G401 (cell line): Measurements from ENCODE around the gene BDNF. TPM values are rescaled to one million over a fixed set of nuclear protein-coding genes. Genes with fewer than 3 reads are reported as not detected.

Experiments used
- DNase-seq: peaks from one replicate; pipeline ENCODE4 v3.0.0-alpha.2; 2015; ENCODE audit warnings: low spot score
- in situ Hi-C: cut with HindIII; loops from 2 replicates; pipeline ENCODE4 v1.10.0; 2016; ENCODE audit warnings: low sequenced_read_pairs, mixed read lengths
- total RNA-seq: library from RNA; depleted of rRNA; stranded (reverse); fragments of >200 nt; shearing (Covaris generic); gene quantifications from 2 replicates; pipeline ENCODE4 v1.2.3, GENCODE V29; 2014

BDNF gene
- total RNA-seq, 1 experiment from 2014 or later, result 29.8 TPM

GRCh38 chr11:27716216-27716615, 16.0 kb upstream of the BDNF start:
- in situ Hi-C loops, result loop anchor here (25.0 kb wide), 1 partner anchor 371 kb away; no protein-coding TSS in a partner anchor
- DNase-seq, result no peak

DNA sequence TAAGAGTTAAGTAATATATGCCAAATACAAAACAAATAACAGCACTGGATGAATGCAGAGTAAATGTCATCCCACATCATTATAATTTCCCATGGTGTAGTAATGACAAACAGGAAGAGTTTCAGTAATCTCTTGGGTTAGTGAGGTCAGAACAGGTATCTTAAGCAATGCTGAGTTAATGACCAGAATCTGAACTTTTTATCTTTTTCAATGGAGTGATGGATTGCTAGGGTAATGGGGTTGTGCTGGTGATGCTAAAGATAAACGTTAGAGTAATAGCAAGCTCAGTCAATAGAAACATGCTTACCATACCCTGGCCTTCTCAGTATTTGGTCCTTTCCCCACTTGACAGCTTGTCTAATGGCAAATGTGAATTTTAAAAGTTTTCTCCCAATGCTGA, 11.5 kb upstream of the BDNF start:
- in situ Hi-C loops, result loop anchor here (25.0 kb wide), 1 partner anchor 376 kb away; no protein-coding TSS in a partner anchor
- DNase-seq, result no peak

DNA sequence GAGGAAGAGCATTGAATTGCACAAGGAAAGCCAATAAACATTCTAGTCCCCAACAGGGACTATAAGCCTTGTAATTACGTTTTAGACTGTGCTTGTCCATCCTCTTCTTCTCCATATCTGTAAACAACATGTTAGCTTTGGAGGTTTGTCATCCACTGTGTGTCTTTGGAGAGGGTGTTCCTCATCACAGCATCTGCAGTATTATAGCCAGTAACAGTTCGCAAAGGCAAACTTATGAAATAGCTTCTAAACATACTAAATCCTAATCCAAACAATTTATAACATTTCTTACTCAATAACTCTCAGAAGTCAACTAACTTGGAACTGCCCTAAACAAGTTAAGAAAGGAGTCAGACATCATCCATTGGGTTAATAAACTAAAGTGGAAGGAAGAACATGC, 10.3 kb upstream of the BDNF start:
- no peak for DNase-seq
- in situ Hi-C loops, result loop anchor here (25.0 kb wide), 1 partner anchor 377 kb away; no protein-coding TSS in a partner anchor

DNA sequence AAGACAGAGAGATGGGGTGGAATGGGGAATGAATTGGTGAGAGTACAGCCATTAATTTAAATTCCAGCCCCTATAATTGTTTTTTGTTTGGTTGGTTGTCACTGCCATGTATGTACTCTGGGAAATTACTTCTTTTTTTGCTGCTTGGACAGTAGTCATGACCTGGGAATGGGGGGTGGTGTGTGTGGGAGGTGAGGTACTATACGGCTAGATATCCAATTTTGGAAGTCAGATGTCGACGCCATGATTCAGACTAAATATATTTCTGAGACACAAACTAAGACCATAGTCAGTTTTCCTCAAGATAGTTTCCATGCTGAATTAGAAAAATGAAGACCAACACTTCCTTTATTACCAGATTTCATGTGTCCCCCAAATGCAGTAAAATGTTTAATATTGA, 7.4 kb upstream of the BDNF start:
- in situ Hi-C loops, result loop anchor here (25.0 kb wide), 1 partner anchor 380 kb away; no protein-coding TSS in a partner anchor
- DNase-seq, result no peak

GRCh38 chr11:27705873-27706820, 5.9 kb upstream of the BDNF start:
- in situ Hi-C loops, result loop anchor here (25.0 kb wide), 1 partner anchor 381 kb away; no protein-coding TSS in a partner anchor

DNA sequence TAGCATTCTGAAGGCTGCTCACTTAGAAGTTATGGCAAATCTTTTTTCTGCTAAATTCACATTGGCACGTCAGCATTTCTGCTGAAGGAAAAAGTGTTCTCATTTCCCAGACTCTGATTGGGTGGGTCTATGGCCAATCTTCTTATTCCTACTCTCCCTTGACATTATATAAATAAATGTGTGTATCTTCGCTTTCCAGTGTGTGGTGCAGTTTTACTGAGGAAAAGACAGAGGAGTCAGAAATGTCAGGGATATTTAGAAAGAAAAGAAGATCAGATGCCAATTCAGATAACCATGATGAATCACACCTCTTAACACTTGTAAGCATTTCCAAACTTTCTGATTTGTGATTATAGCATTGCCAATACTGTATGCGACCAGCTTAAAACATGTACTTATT, 3.2 kb upstream of the BDNF start:
- no peak for DNase-seq
- in situ Hi-C loops, result loop anchor here (25.0 kb wide), 1 partner anchor 384 kb away; no protein-coding TSS in a partner anchor

More at GRCh38 chr11:27705873-27706820, 5.9 kb upstream of the BDNF start:
- no peak for DNase-seq

DNA sequence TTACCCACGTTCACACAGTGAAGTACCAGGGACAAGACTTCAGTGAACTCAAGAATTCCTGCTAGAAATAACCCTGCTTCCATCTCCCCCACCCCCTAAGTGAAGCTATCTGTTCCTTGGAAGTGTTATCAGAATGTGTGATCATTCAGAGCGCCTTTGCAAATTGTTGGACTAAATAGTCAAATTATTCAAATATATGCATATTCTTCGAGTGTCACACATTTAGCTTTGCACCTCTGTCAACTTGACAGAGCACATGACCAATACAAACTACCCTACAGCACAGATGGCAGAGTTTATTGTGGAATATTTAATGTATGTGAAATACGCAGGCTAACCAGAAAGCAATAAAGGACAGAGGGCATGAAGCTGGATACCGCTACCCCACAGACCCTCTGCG, 2.6 kb upstream of the BDNF start:
- in situ Hi-C loops, result loop anchor here (25.0 kb wide), 1 partner anchor 384 kb away; no protein-coding TSS in a partner anchor
- no peak for DNase-seq

DNA sequence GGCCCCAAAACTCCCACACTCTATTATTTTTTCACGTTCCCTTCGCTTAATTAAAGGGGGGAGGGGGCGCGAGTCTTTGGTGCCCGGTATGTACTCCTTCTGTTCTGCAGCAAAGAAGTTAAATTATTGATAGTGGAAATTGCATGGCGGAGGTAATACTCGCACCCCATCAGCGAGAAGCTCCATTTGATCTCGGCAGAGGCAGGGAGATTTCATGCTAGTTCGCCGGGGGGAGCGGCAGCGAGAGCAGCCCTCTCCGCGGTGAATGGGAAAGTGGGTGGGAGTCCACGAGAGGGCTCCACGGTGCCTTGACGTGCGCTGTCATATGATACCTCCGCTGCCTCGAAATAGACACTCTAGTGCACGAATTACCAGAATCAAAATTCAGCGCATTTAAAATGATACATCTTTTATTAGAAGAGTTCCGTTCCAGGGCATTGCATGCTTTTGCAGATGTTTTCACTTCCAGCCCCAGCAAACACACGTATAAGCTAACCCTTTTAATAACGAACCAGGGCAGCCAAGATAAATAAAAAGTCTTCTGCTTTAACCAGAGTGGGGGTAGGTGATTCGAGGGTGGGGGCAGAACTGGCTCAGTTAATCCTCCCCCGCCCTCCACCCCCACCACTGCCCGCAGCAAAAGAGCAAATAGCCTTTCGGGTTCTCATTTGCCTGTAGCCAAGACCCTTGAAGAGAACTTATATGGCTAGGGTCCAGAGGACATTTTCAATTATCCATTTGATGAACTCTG, 1.3 kb upstream of the BDNF start:
- in situ Hi-C loops, result loop anchor here (25.0 kb wide), 1 partner anchor 386 kb away; no protein-coding TSS in a partner anchor
- peak; percentile 85 for DNase-seq

GRCh38 chr11:27699926-27700350, 317 bp downstream of the BDNF start:
- DNase-seq, result no peak
- in situ Hi-C loops, result loop anchor here (25.0 kb wide), 1 partner anchor 387 kb away; no protein-coding TSS in a partner anchor

DNA sequence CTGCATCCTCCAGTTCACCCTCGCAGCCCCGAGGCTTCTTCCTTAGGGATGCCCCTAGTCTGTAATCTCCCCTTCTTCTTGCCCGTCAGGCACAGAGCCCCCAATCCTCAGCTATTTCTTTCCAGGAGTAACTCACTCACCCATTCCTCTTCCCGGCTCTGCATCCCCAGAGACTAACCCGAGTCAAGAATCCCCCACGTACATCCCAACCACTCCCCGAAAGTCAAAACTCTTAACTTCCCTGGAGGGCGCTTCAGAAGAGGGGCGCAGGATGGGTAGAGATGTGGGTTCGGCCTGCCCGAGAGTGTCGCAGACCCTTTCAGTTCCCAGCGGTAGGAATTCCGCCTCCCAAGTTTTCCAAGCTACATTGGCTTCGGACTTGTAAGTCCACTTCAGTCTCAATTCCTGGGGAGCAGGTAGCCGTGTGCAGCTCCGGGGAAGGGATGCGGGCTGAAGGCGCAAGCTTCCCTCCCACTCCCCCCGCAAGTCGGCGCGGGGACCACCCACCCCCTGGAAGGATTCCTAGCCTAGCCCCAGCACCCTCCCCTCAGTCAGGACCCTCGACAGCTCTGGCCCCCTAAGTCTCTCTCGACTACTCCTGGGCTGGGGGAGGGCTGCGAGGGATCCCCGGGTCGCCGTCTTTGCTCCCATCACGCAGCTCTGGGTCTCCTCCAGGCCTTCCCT, 871 bp downstream of the BDNF start:
- in situ Hi-C loops, result no loop called here

GRCh38 chr11:27698872-27699241, 1.4 kb downstream of the BDNF start:
- in situ Hi-C loops, result no loop called here
- DNase-seq, result peak; percentile 92

More for the DNA sequence above, 871 bp downstream of the BDNF start:
- DNase-seq, result peak; percentile 63

DNA sequence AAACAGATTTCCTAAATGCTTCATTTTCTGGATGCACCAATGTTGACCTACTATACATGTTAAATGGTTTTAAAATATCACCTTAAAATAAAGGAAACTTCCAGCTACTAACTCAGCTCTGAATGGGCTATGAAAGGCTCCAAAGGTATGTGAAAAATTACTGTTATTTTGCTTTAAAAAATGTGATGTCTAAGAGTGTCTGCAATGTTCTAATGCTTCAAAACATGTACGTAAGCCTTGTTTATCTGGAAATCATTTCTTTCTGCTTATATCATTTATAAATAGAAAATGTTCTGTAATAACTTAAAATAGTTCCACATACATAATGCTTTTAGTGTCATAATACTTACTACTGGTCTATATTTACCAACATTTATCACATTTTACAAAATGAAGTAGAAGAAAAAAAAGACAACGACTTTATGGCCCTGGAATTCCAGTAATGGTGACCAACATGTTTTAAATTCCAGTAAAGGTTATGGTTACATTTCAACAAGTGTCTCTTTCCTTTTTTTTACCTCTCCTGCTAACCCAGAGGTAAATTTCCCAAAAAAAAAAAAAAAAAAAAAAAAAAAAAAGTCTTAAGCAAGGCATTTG, 2.5 kb downstream of the BDNF start:
- in situ Hi-C loops, result no loop called here
- DNase-seq, result no peak

DNA sequence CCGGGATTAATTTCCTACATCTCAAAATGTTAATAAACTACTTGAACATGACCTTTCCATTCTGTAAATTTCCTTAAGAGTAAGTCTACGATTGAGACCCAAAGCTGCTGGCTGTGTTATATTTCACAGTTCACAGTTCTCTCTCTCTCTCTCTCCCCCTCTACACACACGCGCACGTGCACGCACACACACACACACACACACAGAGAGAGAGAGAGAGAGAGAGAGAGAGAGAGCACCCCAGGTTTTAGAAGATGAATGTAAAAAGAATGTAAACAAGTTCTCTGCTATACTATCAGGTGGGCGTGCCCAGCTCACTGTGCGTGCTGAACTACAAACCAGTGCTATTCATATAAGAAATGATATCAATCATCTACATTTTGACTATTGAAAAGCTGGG, 3.3 kb downstream of the BDNF start:
- DNase-seq, result no peak
- in situ Hi-C loops, result no loop called here

GRCh38 chr11:27696115-27696514, 4.1 kb downstream of the BDNF start:
- DNase-seq, result no peak
- in situ Hi-C loops, result no loop called here

DNA sequence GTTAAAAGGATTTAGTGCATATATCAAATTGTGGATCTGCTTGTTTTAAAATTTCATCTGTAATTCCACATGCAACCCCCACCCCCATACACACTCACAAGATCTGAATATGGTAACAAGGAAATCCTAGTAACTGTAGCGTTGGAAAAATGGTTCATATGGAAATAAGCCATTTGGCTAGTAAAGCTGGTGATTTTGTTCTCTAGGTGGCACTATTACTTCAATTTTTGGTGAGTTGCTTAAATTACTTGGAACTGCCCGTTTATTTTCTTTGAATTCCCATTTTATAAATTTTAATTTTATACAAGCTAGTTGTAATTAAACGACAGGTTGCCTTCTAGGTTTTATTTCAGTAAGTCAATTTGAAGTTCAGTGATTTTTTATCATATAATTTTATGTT, 5.3 kb downstream of the BDNF start:
- in situ Hi-C loops, result no loop called here
- peak; percentile 73 for DNase-seq

DNA sequence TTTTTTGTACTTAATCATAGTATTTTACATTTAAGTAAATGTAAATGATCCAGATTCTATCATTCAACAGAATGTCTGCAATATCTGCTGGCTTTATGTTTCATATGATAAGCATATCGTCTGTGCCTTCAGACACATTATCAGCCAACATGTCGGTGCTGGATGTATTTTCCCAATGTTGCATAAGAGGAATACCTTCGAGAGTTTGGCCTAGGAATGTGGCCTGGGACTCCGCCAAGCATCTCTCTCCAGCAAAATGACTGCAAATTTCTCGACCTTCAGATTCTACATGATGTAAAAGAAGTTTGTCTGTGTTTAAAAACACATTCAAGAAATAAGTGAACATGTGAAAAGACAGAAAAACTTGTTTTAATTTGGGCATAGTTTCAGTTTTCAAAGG, 6.9 kb downstream of the BDNF start:
- in situ Hi-C loops, result no loop called here
- DNase-seq, result no peak

DNA sequence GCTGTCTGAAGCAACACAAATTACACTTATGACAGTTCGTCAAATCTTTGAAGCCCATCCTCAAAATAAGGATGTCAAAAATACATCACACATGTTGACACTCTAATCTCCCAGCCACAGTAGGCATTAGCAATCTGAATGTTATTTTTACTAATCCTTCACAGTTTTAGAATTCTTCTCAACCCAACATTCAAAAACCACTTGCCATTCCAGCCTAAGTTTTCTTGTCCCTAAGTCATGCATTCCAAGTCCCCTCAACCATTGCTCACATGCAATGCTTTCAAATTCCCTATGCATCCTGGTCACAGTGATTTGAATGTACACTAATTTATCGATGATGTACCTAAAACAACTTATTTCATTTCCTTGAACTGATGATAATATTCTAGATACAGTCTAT, 7.5 kb downstream of the BDNF start:
- no peak for DNase-seq
- in situ Hi-C loops, result no loop called here

DNA sequence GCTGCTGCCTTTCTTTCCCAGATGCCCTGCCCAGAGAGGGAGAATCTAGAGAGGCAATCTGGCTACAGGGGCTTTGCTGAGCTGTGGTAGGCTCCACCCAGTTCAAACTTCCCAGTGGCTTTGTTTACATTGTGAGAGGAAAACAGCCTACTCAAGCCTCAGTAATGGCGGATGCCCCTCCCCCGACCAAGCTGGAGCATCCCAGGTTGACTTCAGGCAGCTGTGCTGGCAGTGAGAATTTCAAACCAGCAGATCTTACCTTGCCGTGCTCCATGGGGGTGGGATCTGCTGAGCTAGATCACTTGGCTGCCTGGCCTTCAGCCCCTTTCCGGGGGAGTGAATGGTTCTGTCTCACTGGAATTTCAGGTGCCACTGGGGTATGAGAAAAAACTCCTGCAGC, 12.2 kb downstream of the BDNF start:
- DNase-seq, result no peak
- in situ Hi-C loops, result no loop called here

DNA sequence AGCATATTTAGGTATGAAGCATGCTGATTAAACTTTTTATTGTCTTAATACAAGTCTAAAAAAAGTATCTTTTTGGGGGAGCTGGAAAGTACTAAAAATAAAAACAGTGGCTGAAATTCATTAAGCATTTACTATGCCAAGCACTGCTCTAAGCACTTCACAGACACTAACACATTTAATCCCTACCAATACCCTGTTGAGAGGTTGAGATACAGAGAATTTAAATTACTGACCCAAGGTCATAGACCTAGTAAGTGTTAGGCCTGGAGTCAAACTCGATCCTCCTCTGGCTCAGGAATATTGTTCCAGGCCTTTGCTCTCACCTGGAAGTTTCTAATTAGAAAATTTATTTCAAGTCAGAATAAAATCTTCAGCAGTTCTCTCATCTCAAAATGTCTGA, 18.6 kb downstream of the BDNF start:
- in situ Hi-C loops, result no loop called here
- no peak for DNase-seq
